Gastrocnemius medialis (tissue), 4 donors: ENCODE data around the gene LRRK1.

Experiments
- POLR2A ChIP-seq, 2 donors: fragments of 450-650 bp; IDR thresholded peaks; one replicate each; pipeline ENCODE4 v1.6.1; 2017; ENCODE audit warnings: antibody characterized with exemption in 2 of 2, mild to moderate bottlenecking in 2 of 2, moderate library complexity in 2 of 2
- TF ChIP-seq, protein P1 (sequence below), 5 experiments: fragments of 450-650 bp in 3 of 5; fragments of 200-600 bp in 2 of 5; sonication (generic) in 2 of 5; IDR thresholded peaks in 4 of 5; conservative IDR thresholded peaks in 1 of 5; 1 replicate in 4 of 5; 2 replicates in 1 of 5; pipeline ENCODE4 v1.5.1; 2016 to 2019; ENCODE audit warnings: antibody characterized with exemption in 5 of 5, mild to moderate bottlenecking in 3 of 5, moderate library complexity in 3 of 5

DNA sequence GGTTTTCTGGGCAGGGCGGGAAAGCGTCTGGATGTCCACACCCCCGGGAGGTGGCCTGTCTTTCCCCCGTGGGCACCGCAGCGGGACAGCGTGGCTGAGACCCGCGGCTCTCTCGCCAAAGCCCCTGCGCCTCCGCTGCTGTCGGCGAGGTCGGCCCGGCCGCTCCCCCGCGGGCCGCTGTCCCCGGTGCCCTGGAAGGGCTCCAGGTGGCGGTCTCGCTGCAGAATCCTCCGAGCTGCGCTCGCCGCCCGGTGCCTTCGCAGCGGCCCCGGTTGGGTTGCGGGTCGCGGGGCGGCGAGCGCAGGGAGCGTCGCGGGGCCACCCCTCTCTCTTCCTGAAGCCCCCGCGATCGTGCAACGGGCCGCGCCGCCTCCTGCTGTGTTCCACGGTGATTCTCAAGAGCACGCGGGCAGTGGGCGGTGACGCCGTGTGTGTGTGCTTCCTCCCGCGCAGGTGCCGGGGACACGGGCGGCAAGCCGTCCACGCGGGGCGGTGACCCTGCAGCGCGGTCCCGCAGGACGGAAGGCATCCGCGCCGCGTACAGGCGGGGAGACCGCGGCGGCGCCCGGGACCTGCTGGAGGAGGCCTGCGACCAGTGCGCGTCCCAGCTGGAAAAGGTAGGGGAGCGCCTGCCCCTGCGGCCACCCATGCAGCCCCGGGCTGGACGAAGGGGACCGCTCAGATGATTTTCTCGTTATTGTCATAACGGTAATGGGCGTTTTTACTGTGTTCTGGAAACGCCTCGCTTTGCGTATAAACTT lies 54.4 kb downstream of the LRRK1 start:
- TF ChIP-seq, protein P1, sequence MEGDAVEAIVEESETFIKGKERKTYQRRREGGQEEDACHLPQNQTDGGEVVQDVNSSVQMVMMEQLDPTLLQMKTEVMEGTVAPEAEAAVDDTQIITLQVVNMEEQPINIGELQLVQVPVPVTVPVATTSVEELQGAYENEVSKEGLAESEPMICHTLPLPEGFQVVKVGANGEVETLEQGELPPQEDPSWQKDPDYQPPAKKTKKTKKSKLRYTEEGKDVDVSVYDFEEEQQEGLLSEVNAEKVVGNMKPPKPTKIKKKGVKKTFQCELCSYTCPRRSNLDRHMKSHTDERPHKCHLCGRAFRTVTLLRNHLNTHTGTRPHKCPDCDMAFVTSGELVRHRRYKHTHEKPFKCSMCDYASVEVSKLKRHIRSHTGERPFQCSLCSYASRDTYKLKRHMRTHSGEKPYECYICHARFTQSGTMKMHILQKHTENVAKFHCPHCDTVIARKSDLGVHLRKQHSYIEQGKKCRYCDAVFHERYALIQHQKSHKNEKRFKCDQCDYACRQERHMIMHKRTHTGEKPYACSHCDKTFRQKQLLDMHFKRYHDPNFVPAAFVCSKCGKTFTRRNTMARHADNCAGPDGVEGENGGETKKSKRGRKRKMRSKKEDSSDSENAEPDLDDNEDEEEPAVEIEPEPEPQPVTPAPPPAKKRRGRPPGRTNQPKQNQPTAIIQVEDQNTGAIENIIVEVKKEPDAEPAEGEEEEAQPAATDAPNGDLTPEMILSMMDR (IDR thresholded peaks at IDR 0.05 in 4 of 5, conservative IDR thresholded peaks at IDR 0.05 in 1 of 5): no peak
- no peak for TF ChIP-seq POLR2A (IDR thresholded peaks at IDR 0.05)
